Measurements from ENCODE around the gene CHN2.

Gene CHN2

DNA sequence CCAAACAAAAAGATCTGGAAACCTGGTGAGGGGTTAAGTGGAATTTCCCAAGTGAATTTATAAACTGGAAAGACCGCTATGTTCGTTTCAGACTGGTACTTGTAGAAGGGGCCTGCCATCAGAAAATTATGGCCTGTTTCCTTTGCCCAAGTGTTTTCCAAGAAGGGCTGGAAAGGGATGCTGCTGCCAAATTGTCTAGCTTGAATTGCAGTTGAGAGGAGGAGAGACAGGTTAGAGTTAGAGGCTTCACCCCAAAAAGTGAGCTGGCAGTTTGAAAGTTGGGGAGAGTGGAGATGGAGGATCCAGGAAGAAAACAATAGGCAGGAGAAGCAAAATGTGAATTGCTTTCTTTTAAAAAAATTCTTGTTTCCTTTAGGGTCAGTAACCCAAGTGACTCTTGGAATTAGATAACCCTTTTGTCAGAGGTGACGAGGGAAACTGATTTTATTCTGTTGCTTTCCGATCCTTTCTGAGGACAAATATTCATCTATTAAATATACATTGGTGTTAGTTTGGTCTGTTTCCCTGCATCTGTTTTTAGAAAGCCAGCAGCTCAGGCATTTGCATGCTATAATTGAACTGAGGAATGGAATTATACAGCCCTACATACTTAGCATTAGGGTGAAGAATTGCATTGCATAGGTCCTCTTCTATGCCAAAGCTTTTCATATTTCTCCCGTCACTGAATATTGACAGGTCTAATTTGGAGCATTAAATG lies 286.5 kb downstream of the CHN2 start:
- in situ Hi-C loops (cut with HindIII; ENCODE audit: low sequenced_read_pairs), result no loop called here

DNA sequence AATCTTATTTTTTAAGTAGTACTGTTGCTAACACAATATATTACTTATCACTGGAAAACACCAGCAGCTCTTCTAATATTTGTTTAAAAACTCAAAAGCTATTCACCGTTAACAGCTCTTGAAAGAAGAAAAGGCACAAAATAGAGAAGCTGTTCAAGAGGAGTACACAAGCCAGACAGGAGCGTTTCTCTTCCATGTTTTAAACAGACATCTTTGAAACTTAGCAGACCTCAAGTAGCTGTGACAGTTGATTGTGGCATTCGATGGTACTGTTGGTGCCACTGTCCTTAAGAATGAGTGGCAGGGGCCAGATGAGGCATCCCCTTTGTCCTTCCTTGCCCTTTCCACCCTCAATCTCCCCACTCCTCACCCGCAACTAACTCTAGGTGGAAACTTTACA lies 287.5 kb downstream of the CHN2 start:
- in situ Hi-C loops (cut with HindIII; ENCODE audit: low sequenced_read_pairs), result no loop called here

DNA sequence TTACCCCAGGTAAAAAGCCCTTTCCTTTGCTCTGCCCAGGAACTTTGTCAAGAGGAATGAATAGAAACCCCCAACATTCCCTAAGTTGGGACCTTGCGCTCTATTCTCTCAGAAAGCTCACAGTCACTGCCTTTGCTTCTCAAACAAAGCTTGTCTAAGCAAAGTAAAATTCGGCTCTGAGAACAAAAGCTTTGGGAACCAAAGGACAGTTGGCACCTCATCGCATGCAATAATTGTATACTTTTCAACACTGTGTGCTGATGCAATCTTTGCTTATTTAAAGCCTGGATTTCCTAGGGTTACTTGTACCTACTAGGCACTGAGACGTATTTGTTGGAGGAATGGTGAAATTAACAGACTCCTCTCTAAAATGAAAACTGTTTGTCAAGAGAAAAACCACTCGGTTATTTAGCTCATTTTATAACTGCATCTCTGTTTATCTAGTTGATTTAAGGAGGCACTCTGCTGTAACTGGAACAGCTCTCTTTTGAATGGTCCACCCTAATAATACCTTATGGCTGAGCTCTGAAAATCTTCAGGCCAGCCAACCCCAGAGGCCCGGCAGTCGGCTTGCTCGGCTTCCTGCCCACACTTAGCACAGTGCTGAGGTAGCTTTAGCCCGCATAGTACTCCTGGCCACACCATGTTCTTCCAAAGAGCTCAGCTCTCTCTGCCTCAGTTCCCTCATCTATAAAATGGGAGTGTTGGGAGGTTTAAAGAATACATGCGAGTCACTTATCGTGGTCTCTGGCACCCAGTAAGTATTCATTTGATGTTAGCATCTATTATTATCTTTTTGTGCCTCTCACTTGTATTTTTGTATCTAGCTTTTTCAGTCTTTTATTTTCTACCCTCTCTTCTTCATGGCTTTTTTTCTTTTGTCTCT lies 288.9 kb downstream of the CHN2 start:
- in situ Hi-C loops (cut with HindIII; ENCODE audit: low sequenced_read_pairs), result no loop called here

DNA sequence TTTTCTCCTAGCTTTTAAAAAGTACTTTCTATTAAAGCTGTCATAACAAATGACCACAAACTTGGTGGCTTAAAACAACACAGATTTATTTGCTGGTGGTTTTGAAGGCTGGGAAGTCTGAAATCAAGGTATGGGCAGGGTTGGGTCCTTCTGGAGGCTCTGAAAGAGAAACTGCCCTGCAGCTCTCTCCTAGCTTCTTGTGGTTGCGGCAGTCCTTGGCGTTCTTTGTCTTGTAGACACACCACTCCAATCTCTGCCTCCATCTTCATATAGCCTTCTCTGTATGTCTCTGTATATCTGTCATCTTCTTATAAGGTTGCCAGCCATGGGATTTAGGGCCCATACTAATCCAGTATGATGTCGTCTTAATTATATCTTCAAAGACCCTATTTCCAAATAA lies 289.7 kb downstream of the CHN2 start:
- in situ Hi-C loops (cut with HindIII; ENCODE audit: low sequenced_read_pairs), result no loop called here

DNA sequence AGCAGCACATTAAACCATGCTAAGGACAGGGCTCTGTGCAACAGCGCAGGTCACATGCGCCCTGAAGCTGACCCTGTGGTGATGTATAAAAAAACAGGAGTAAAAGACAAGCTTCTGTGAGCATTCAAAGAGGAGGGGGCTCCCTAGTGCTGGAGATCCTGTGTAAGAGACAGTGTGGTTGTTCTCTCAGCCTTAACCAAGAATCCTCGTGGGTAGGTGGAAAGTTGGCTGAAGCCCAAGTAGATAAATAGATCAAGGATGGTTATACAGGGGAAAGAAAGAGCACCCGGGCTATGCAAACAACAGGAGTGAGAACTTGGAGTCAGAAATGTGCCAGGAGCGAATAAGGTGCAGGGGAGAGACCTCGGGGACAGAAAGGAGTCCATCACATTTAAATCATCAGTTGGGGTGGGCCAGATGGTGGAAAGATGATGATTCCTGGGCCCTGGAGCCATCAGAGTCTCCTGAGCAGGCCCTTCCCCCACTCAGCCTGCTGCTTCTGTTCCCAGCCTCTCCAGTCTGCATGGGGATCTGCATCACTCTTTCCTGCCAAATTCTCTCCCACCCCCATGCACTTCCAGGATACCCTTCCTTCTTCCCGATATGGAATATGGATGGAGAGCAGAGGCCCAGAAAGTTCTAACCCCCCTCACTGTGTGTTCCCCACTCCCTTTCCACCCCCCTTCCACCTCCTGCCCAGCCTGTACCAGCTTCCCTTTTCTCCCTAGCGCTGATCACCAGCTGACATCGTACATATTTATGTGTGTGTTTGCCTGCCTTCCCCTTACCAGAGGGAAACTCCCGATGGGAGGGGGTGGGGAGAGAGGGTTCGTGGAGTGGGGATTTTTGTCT lies 291.0 kb downstream of the CHN2 start:
- in situ Hi-C loops (cut with HindIII; ENCODE audit: low sequenced_read_pairs), result no loop called here

DNA sequence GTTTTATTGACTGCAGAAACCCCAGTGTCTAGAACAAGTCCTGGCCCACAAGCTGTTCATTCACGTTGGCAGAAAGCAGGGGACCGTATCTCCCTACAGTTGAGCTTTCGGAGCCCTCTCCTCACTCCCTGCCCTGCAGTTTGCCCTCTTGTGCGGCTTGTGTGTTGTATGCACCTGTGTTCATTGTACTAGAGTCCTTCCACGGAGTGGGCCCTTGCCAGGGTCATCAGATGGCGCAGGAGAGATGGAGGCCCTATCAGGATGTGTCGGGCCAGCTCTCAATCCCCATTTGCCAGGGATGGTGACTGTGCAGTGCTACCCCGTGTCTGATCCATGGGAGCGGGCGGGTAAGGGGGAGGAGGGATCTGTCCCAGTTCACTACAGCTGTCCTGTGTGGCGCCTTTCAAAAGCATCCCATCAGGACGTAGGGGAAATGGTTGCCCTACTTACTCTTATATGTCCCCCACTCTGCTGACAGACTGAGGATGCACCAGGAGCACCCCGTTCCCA lies 291.7 kb downstream of the CHN2 start:
- in situ Hi-C loops (cut with HindIII; ENCODE audit: low sequenced_read_pairs), result no loop called here

DNA sequence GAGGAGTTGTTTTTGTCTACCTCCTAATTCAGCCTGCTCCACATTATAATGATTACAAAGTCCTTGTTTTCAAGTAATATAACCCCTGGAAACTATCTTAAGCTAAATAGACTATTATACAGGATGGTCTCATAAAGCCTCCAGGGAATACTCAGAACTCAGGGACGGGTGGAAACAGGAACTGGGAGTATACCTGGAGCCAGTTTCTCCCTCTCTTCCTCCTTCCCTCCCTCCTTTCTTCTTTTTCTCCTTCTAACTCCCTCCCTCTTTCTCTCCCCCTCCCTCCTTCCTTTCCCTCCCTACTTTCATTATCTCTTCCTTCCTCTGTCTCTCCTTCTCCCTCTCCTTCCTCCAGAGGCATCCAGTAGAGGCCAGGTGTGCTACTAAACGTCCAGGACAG lies 292.8 kb downstream of the CHN2 start:
- in situ Hi-C loops (cut with HindIII; ENCODE audit: low sequenced_read_pairs), result no loop called here

DNA sequence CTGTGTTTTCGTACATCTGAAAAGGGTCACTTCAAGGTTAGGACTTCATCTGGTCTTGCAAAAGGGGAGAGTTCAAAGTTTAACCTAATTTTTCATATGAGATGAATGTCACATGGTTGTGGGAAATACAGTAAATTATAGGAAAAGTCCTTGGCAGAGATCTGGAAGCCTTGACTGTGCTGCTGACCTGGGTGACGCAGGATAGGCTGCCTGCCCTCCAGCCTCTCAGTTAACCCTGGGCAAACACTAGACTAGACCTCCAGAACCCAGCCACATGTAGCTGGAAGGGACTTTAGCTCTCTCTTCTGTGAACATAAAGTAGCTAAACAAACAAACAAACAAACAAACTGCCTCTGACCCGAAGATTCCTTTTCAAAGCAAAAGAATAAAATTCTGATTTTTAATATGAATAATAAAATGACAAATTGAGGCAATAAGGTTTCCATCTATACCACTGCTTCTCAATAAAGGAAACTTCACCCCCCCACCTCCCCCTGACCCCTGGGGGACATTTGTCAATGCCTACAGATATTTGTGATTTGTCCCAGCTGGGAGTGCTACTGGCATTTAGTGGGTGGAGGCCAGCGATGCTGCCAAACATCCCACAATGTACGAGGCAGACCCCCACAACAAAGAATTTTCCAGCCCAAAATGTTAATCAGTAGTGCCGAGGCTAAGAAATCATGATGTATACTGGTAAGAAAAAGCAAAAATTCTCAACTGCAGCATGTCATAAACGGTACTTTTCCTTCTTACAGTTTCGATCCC lies 293.8 kb downstream of the CHN2 start:
- in situ Hi-C loops (cut with HindIII; ENCODE audit: low sequenced_read_pairs), result no loop called here

DNA sequence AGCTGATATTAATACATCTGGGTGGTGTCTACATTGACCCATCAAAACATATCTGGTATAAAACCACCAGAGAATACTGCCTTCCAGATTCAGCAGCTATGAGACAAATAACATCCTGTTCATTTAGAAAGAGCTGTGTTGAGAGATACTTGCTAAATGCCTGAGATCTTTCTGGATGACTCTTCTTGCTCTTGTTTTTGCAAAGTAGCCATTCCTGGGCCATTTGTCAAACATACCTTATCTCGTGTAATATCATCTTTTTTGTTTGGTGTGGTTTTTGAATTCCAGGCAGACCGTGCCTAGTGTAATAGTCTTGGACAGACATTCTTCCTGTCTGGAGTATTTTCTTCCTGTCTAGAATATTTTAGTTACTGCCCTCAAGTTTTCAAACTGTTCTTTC lies 294.4 kb downstream of the CHN2 start:
- in situ Hi-C loops (cut with HindIII; ENCODE audit: low sequenced_read_pairs), result no loop called here

DNA sequence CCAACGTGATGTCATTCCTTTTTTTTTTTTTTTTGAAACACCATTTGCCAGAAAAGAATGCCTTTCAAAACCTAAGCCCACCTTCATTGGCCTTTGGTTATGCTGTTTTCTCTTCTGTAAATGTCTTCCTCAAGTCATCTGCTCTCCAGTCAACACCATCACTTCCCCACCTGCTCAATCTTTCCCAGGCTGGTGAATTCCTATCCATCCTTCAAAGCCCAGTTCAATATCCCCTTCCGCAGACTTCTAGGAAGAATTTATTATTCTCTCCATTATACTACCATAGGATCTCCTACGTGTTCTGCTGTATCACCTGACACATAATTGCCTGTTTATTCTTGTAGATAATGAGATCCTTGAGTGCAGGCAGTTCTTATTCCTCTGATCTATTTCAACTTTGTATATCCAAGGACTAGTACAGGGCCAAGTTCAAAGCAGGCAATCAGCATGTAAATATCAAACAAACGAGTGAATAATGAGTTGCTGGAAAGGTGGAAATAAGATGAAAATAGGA lies 295.6 kb downstream of the CHN2 start:
- in situ Hi-C loops (cut with HindIII; ENCODE audit: low sequenced_read_pairs), result no loop called here

DNA sequence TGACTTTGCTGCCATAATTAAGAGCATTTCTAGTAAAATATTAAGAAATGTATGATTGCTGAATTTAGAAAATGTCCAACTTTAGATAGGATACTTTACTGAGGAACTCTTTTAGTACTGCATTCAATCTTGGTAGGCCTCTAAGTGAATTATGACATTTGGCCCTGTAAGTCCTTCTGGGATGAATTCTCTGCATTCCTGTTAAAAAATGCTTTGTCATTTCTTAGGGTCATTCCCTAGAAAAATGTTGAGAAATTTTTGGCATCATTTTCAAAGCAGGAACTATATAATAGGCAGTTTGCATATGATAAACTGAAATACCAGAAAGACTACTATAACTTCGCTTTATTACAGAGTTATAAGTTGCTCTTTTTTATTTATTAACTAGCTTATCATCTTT lies 299.8 kb downstream of the CHN2 start:
- in situ Hi-C loops (cut with HindIII; ENCODE audit: low sequenced_read_pairs), result no loop called here

DNA sequence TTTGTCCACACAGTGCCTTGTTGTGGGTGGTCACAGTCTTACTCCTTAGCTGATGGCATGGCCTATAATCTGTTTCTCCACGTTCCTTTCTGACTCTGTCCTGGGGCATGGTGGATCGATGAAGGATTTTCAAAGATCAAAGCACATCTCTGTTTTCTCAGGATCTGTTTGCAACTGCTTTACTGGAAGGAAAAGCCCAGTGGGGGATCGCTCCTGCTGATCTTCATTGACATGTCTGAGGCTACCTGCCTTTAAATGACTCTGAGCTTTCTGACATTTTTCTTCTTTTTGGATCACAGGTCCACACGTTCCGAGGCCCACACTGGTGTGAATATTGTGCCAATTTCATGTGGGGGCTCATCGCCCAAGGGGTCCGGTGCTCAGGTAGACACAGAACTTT lies 301.1 kb downstream of the CHN2 start:
- in situ Hi-C loops (cut with HindIII; ENCODE audit: low sequenced_read_pairs), result no loop called here

DNA sequence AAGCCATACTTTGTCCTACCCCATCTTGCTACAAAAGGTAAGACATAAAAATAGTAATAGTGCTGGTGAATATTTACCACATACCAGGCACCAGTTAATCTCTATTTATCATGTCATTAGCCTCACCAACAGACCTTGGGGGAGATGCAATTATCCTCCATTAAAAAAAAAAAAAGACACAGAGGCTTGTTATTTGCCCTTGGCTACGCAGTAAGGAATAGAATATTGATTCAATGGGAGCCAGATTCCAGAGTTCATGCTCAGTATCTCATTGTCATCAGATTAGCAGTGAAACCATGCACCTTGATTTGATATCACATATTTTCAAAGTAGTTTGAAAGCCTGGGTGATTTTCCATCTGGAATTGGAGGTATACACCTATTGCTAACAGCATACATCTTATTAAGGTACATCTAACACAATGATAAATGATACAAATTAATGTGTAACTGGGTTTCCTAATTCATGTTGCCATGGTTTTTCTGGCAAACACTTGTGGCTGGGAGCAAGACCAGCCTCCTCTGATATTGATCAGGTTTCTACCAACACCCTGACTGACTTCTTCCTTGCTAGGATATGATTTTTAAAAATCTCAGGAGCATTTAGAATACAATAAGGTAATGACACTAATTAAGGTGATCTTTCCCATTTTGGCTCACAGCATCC lies 301.9 kb downstream of the CHN2 start:
- in situ Hi-C loops (cut with HindIII; ENCODE audit: low sequenced_read_pairs), result no loop called here

DNA sequence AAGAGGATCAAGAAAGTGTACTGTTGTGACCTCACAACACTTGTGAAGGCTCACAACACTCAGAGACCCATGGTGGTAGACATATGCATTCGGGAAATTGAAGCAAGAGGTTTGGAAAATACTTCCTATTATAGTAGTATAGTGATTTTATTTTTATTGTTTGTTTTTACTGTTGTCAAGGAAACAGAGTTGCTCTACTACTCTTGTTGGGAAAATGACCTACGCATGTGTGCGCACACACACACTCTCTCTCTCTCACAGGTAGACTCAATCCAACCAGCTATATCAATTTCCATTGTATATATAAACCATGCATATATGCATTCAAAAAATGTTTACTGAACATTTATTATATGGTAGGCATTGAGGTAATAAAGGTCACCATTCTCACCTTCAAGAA lies 305.4 kb downstream of the CHN2 start:
- in situ Hi-C loops (cut with HindIII; ENCODE audit: low sequenced_read_pairs), result no loop called here

DNA sequence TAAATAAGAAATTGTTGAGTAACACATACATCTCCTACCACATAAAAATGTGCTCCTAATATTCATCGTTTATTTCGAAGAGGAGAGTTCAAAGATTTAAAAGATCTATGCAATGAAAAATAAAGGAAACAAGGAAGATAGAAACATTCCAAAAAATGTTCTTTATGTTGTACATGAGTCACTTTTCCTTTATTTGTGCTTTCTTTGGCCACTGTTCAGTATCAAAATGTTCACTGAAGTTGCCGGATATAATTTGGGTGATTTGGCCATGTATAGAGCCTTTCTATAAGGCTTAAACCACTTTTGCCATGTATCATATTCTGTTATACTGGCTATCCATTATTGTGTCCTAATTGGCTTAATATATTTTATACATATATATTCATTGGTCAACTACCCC lies 306.1 kb downstream of the CHN2 start:
- in situ Hi-C loops (cut with HindIII; ENCODE audit: low sequenced_read_pairs), result no loop called here

DNA sequence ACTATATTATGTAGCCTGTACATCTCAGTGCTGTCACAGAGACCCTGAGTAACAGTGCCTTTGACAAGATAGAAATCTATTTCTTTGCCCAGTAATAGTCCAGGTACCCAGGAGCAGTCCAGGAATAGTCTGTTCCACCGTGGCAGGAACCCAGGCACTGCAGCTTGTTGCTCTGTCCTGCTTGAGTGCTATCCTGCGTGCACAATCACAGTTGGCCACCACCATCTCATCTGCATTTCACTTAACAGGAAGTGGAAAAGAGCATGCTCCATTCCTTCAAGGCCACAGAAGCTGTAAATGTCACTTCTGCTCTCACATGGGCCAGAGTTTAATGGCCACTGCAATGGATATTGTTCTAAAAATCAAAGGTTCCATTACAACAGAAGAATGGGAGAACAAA lies 307.6 kb downstream of the CHN2 start:
- in situ Hi-C loops (cut with HindIII; ENCODE audit: low sequenced_read_pairs), result no loop called here

DNA sequence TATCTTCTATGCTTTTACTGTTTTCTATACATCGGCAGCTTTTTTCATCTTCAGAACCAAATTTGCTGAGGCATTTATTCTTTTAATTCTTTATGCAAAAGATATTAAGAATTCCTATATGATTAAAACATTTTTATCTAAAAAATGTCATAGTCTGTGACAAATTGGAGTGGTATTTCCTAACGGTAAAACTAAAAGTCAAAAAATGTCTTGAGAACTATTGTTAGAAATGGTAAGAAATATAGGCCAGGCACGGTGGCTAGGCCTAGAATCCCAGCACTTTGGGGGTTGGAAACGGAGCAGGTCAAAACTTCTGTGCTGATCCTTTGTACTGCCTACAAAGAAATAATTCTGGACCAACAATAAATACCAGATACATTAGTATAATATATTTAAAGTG lies 311.4 kb downstream of the CHN2 start:
- in situ Hi-C loops (cut with HindIII; ENCODE audit: low sequenced_read_pairs), result no loop called here

DNA sequence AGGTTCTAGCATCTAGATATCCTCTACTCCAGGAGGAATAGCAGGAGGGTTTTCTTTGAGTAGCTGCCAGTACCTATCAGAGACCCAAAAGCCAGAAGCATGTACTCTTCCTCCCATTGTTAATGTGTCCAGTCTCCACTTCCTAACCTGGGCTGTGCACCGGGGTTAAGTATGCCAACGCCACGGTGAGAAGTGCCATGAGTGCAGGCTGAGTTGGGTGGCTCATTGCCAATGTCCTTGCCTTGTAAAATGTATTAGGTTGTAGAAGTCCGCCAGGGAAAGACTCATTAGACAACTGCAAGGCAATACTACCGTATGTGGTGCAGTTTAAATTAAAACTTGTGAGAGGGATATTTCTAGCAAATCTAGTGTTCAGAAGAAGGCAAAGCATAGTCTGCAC lies 314.0 kb downstream of the CHN2 start:
- in situ Hi-C loops (cut with HindIII; ENCODE audit: low sequenced_read_pairs), result no loop called here

DNA sequence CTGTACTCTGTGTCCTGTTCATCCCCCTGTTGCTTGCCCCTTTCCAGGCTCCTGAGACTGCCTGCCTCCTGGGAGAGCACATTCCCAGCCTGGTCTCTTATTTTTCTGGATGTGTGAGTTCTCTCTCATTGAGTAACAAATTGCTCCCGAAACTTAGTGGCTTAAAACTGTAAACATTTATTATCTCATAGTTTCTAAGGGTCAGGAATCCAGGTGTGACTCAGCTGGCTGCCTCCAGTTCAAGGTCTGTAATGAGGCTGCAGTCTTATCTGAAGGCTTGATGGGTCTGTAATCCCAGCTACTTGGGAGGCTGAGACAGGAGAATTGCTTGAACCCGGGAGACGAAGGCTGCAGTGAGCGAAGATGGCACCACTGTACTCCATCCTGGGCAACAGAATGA lies 315.5 kb downstream of the CHN2 start:
- in situ Hi-C loops (cut with HindIII; ENCODE audit: low sequenced_read_pairs), result no loop called here

DNA sequence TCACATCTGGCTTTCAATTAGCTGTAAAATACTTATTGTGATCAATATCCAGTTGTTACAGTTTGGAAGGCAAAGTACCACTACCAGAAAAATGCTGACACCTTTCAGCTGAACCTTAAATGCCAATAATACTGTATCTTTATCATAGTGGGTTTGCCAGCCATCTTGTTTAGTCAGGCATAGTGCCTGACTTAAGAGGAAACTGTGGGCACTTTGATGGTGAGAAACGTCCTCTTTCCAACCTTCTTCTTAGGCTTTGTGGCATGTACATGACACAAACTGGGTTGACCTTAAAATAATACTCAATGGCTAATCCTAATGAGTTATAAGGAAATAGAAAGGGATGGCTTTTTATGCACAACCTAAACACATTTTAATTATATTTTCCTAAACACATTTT lies 316.8 kb downstream of the CHN2 start:
- in situ Hi-C loops (cut with HindIII; ENCODE audit: low sequenced_read_pairs), result no loop called here
